Measurements from ENCODE around the gene LGI4. TPM values are rescaled to one million over a fixed set of nuclear protein-coding genes. Genes with fewer than 3 reads are reported as not detected.

LGI4 gene
- total RNA-seq, 4 donors from 2014 or later = 5.1 to 44.4 (median 19.7) TPM

DNA sequence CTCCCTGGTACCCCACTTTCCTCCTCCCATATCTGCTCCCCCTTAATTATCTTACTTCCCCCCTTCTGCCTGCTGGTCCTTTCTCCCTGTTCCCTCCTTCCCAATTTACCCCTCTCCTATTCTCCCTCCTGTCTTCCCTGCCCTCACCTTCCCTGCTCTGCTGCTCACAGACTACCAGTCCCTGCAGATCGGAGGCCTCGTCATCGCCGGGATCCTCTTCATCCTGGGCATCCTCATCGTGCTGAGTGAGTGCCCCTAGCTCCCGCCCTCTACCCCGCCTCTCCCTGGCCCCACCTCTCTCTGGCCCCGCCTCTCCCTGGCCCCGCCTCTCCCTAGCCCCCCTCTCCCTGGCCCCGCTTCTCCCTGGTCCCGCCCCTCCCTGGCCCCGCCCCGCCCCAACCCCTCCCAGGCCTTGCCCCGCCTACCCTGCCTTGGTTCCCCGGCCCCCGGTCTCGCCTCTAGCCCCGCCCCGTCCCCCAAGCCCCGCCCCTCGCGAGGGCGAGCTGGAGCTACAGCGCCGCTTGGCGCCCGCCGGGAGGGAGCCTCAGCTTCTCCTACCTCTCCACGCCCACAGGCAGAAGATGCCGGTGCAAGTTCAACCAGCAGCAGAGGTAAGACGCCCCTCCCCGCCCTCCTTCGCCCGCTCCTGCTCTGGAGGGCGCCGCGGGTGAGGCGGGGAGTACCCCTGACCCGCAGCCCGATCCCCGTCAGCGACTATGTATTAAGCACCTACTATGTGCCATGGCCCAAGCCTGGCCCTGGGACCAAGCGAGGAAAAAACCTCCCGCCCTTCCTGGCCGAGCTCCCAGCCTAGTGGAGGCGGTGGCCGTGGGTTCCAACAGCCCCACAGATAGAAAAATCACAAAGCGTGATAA is 6.3 kb upstream of the LGI4 start:
- intact Hi-C loops (cut with DNase I; ENCODE audit: low total_unique reads) = no loop called here
- H3K4me3 ChIP-seq = peak overlapping the region; percentile 30 to 43
- H3K36me3 ChIP-seq = no peaks in the 10 kb centered on the region
- peak; percentile 85 to 88 for TF ChIP-seq POLR2A (IDR thresholded peaks at IDR 0.05)
- TF ChIP-seq, protein P1, sequence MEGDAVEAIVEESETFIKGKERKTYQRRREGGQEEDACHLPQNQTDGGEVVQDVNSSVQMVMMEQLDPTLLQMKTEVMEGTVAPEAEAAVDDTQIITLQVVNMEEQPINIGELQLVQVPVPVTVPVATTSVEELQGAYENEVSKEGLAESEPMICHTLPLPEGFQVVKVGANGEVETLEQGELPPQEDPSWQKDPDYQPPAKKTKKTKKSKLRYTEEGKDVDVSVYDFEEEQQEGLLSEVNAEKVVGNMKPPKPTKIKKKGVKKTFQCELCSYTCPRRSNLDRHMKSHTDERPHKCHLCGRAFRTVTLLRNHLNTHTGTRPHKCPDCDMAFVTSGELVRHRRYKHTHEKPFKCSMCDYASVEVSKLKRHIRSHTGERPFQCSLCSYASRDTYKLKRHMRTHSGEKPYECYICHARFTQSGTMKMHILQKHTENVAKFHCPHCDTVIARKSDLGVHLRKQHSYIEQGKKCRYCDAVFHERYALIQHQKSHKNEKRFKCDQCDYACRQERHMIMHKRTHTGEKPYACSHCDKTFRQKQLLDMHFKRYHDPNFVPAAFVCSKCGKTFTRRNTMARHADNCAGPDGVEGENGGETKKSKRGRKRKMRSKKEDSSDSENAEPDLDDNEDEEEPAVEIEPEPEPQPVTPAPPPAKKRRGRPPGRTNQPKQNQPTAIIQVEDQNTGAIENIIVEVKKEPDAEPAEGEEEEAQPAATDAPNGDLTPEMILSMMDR (IDR thresholded peaks at IDR 0.05) = peak; percentile 54 to 76 (median 64)
- peak overlapping the region; percentile 95 to 97 for H3K27ac ChIP-seq
- peaks cover 0 to 6% of the 10 kb centered on the region in 2 donors for H3K4me1 ChIP-seq
- DNase-seq = peak; percentile 95 to 97
- no peaks in the 10 kb centered on the region for H3K9me3 ChIP-seq
- no peaks in the 10 kb centered on the region for H3K27me3 ChIP-seq

DNA sequence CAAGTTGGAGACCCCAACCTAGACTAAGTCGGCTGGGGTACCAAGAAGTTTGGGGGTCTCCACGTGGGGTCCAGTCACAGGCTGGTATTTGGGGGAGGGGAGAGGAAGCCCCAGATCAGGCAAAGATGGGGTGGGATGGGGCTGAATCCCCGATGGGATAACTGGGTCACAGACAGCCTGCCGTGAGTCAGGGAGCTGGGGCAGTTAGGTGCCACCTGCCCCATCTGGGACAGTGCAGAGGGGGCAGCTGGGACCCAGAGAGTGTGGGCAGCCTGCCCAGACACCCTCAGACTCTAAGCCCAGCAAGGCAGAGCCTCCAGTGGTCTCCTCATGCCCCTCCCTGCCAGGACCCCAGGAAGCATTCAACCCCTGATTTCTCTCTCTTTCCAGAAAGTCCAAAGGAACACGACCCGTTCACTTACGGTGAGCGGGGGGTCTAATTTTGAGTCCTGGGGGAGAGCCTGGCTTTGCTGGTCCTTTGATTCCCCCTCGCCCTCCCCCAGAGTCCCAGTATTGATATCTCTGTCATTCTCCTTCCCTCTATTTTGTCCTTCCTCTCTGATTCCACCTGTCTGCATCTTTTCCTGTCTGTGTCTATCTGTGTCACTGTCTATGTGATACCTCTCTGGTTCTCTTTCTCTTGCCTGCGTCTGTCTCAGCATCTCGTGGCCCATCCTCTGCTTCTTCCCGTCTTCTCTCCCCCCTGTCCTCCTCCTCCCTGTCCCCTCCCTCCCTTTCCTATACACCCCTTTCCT is 5.5 kb upstream of the LGI4 start:
- peaks cover 0 to 6% of the 10 kb centered on the region in 2 donors for H3K4me1 ChIP-seq
- TF ChIP-seq, protein P1 (IDR thresholded peaks at IDR 0.05) = no peak
- TF ChIP-seq POLR2A (IDR thresholded peaks at IDR 0.05) = no peak
- H3K4me3 ChIP-seq = peak overlapping the region; percentile 30 to 43
- intact Hi-C loops (cut with DNase I; ENCODE audit: low total_unique reads) = no loop called here
- no peaks in the 10 kb centered on the region for H3K27me3 ChIP-seq
- H3K9me3 ChIP-seq = no peaks in the 10 kb centered on the region
- no peaks in the 10 kb centered on the region for H3K36me3 ChIP-seq
- DNase-seq = no peak
- peak overlapping the region; percentile 95 to 97 for H3K27ac ChIP-seq

DNA sequence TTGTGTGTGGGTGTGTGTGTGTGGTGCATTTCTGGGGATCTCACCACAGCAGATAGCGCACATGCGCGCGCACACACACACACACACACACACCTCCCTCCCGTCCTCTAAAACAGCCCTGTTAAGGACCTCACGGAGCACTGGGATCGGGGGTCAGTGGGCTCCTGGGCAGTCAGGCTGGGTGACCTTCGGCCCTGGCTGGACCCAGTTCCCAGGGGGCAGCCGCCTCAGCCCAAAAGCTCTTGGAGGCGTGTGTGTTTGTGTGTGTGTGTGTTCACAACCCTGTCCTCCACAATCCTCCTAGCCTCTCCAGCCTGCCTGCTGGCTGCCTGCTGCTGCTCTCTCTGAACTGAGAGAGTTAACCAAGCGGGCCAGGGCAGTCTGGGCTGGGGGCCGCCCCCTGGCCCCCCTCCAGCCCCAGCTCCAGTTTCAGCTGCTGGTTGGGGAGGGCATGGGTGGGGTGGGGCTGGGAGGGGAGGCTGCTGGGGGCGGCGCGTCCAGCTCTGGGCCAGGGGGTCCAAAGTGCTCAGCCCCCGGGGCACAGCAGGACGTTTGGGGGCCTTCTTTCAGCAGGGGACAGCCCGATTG is 3.5 kb upstream of the LGI4 start, which contains the start of gene FXYD1:
Gene FXYD1 (plus strand): TSS at position 520 of the 588 bp plus-strand sequence. CDS start 1,256 bp downstream, outside the sequence.
- intact Hi-C loops (cut with DNase I; ENCODE audit: low total_unique reads) = no loop called here
- TF ChIP-seq, protein P1 (IDR thresholded peaks at IDR 0.05) = no peak
- TF ChIP-seq POLR2A (IDR thresholded peaks at IDR 0.05) = no peak
- no peaks in the 10 kb centered on the region for H3K9me3 ChIP-seq
- peak within 1 kb of the TSS; percentile 95 to 97 for H3K27ac ChIP-seq
- peak; percentile 79 to 84 for DNase-seq
- H3K27me3 ChIP-seq = no peaks in the 10 kb centered on the region
- peak within 1 kb of the TSS; percentile 30 to 43 for H3K4me3 ChIP-seq
- no peaks in the 10 kb centered on the region for H3K36me3 ChIP-seq
- H3K4me1 ChIP-seq = peaks cover 0 to 5% of the 10 kb centered on the region in 2 donors

DNA sequence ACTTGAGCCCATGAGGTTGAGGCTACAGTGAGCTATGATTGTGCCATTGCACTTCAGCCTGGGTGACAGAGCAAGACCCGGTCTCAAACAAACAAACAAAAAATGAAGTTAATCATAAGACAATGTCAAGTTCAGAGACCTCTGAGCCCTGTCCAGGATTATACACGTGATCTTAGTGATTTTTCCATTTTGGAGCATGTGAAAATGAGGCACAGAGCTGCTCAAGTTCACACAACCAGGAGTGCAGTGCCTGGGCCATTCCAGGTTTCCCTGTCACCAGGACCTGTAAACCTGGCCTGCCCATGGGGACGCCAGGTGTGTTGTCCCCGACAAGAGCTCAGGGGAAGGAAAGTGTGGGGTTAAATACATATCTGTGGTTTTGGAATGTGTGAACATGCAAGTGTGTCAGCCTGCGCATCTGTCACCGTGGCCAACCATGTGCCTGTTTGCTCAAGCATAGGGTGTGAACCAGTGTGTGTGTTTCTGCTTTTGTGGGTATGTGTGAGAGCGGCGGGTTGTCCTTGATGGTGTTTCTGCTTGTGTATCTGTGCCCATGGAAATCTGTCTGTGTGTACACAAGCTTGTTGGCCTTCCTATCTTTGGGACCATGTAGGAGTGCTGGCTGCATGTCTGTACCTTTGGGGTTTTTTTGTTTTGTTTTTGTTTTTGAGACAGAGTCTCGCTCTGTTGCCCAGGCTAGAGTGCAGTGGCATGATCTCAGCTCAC is 2.3 kb upstream of the LGI4 start:
- Histone ChIP-seq H3K4me1 (no peaks in the 10 kb centered on the region), H3K27me3 (no peaks in the 10 kb centered on the region), H3K27ac (peak overlapping the region; percentile 95 to 97), H3K9me3 (no peaks in the 10 kb centered on the region), H3K36me3 (no peaks in the 10 kb centered on the region), H3K4me3 (no peak overlapping the region)
- TF ChIP-seq, protein P1 (IDR thresholded peaks at IDR 0.05) = no peak
- no peak for TF ChIP-seq POLR2A (IDR thresholded peaks at IDR 0.05)
- DNase-seq = no peak
- intact Hi-C loops (cut with DNase I; ENCODE audit: low total_unique reads) = no loop called here
